ENCODE results near the gene RPL10. TPM values are rescaled to one million over a fixed set of nuclear protein-coding genes. Genes with fewer than 3 reads are reported as not detected.

RPL10 gene
- total RNA-seq = 1,669 and 5,428 TPM in 2 replicates

GRCh38 chrX:154397888-154398667 lies at the start of gene RPL10:
Gene RPL10, plus strand, starts transcription at chrX:154398377. Its CDS starts 143 bp downstream, at chrX:154398520.

GRCh38 chrX:154374313-154375155 lies 23.6 kb upstream of the RPL10 start, which contains the start of gene FLNA:
Gene FLNA, minus strand, starts transcription at chrX:154374634. Its CDS starts 3,389 bp downstream, at chrX:154371245.

DNA sequence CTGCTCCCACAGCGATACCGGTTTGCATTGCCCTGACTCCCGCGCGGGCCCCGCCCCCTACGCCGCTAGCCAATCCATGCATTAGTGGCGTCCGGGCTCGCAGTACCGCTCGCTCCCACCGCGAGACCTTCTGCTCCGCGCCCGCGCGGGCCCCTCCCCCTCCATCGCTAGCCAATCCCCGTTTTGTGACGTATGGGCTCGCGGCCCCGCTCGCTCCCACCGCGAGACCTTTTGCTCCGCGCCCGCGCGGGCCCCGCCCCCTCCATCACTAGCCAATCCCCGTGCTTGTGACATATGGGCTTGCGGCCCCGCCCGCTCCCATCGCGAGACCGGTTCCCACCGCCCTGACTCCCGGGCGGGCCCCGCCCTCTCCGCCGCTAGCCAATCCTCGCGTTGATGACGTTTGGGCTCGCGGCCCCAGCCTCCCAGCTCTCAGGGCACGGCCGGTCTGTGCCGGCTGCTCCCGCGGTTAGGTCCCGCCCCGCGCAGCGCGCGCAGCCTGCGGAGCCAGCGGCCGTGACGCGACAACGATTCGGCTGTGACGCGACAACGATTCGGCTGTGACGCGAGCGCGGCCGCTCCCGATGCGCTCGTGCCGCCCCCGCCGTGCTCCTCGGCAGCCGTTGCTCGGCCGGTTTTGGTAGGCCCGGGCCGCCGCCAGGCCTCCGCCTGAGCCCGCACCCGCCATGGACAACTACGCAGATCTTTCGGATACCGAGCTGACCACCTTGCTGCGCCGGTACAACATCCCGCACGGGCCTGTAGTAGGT lies 19.2 kb upstream of the RPL10 start, which contains the start of gene EMD:
Gene EMD (plus strand): TSS at position 497 of the 770 bp plus-strand sequence. CDS start 190 bp downstream, at position 687.

DNA sequence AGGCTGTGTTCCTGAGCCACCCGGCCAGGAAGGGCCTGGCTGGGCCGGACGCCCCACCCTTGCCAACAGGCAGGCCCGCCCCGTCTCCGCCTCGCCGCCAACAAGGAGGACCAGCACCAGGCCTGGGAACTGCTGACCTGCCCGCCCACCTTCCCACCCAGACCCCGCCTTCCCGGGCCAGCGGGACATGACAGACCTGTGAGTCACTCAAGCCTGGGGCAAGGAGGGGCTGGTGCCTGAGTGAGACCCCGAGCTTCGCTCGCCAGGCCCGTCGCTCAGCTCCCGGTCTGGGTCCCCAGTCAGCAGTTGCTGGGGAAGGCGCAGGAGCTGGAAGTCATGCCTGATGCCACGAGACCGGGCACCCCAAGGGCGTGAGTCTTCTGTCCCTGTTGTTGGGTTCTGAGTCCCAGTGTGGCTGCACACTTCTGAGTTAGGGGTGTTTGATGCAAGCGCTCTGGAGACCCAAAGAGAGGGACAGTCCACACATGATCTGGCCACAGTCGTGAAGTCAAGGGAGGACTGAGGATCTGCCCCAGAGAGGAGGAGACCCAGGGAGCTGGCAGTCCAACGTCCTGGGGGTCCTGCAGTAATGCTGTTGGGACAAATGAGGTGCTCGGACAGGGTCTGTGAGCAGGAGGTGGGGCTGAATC lies 11.2 kb downstream of the RPL10 start, which contains the start of gene DNASE1L1:
Gene DNASE1L1 (minus strand): TSS at position 33 of the 650 bp plus-strand sequence. CDS start 3,686 bp downstream, outside the sequence.

DNA sequence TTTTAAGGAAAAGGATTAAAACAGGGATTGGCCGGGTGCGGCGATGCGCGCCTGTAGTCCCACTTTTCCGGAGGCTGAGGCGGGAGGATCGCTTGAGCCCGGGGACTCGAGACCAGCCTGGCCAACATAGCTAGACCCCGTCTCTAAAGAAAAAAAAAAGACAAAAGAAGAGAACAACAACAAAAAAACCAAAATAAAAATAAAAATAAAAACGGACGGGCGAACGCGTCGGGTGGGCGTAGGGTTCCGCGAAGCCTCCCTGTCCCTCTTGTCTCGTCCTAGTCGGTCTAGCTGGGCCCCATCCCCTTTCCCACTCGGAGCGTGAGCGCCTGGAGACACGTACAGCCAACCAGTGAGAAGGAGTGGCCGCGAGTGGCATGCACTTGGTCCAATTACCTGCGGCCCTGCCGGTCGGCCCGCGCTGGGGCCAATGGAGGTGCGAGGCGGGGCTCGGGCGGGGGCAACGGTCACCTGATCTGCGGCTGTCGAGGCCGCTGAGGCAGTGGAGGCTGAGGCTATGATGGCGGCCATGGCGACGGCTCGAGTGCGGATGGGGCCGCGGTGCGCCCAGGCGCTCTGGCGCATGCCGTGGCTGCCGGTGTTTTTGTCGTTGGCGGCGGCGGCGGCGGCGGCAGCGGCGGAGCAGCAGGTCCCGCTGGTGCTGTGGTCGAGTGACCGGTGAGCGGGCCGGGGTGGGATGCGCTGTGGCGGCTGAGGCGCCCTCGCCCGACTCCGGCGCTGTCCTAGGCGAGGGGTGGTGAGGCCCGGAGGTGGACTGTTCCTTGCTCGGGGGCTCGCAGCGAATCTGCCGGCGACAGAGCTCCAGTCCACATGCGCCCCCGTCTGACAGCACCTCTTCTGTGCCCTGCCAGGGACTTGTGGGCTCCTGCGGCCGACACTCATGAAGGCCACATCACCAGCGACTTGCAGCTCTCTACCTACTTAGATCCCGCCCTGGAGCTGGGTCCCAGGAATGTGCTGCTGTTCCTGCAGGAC lies 30.3 kb downstream of the RPL10 start, which contains the start of gene ATP6AP1:
Gene ATP6AP1 (plus strand): TSS at position 502 of the 996 bp plus-strand sequence. CDS start 16 bp downstream, at position 518.

GRCh38 chrX:154436983-154437752 lies 39.0 kb downstream of the RPL10 start, which contains the start of gene GDI1:
Gene GDI1, plus strand, starts transcription at chrX:154437154. Its CDS starts 101 bp downstream, at chrX:154437255.

DNA sequence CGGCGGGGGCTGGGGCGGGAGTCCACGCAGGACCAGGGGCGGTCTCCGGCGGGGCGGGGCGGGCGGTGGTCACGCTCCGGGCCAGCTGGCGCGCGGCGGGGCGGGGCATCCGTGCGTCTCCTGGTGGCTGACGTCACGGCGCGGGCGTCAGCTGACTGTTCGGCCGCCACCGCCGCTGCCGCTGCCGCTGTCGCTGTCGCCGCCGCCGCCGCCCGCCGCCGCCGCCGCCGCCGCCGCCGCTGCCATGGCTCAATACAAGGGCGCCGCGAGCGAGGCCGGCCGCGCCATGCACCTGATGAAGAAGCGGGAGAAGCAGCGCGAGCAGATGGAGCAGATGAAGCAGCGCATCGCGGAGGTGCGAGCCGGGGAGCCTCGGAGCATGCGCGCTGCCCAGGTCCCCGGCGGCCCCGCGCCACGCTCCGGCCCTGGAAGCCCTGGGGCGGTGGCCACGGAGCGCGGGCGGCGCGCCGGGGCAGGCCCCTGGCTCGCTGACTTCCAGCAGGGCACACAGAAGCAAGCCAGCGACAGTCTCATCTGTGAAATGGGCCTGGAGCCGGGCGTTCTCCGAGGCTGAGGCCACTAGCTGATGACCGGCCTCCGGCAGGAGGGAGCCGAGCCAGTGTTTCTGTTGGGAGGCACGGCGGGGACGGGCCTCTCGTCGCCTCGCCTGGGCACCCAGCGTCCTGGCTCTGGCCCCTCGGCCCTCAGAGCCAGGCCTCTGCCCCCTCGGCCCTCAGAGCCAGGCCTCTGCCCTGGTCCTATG lies 46.0 kb downstream of the RPL10 start, which contains the start of gene FAM50A:
Gene FAM50A (plus strand): TSS at position 150 of the 763 bp plus-strand sequence. CDS start 95 bp downstream, at position 245.

Other genes with a start within 250 kb of the RPL10 start
- not detected in 2 replicates for gene OPN1MW, start 215.8 kb upstream of the RPL10 start, total RNA-seq
- not detected in 2 replicates for gene OPN1MW2, start 178.6 kb upstream of the RPL10 start, total RNA-seq
- gene OPN1MW3, start 140.8 kb upstream of the RPL10 start, total RNA-seq = not detected in 2 replicates
- gene TEX28, start 103.3 kb upstream of the RPL10 start, total RNA-seq = not detected in 2 replicates
- gene TKTL1, start 102.6 kb upstream of the RPL10 start, total RNA-seq = not detected in 2 replicates
- gene FLNA, start 23.7 kb upstream of the RPL10 start, total RNA-seq = 1,092 and 1,667 TPM in 2 replicates
- gene EMD, start 19.1 kb upstream of the RPL10 start, total RNA-seq = 14.1 and 21.4 TPM in 2 replicates
- gene DNASE1L1, start 10.9 kb downstream of the RPL10 start, total RNA-seq = 72.2 and 89.0 TPM in 2 replicates
- gene TAFAZZIN, start 13.2 kb downstream of the RPL10 start, total RNA-seq = 15.8 and 17.2 TPM in 2 replicates
- 85.8 and 107 TPM in 2 replicates for gene ATP6AP1, start 30.3 kb downstream of the RPL10 start, total RNA-seq
- 62.0 and 62.9 TPM in 2 replicates for gene GDI1, start 38.8 kb downstream of the RPL10 start, total RNA-seq
- gene FAM50A, start 45.8 kb downstream of the RPL10 start, total RNA-seq = 70.8 and 75.2 TPM in 2 replicates
- gene PLXNA3, start 59.9 kb downstream of the RPL10 start, total RNA-seq = 3.6 and 9.7 TPM in 2 replicates
- gene LAGE3, start 80.9 kb downstream of the RPL10 start, total RNA-seq = 20.2 and 23.1 TPM in 2 replicates
- 42.1 and 48.7 TPM in 2 replicates for gene UBL4A, start 88.2 kb downstream of the RPL10 start, total RNA-seq
- 8.4 and 10.6 TPM in 2 replicates for gene SLC10A3, start 92.3 kb downstream of the RPL10 start, total RNA-seq
- 19.2 and 20.8 TPM in 2 replicates for gene FAM3A, start 117.9 kb downstream of the RPL10 start, total RNA-seq
- gene G6PD, start 148.5 kb downstream of the RPL10 start, total RNA-seq = 34.4 and 56.7 TPM in 2 replicates
- gene IKBKG, start 149.2 kb downstream of the RPL10 start, total RNA-seq = 13.2 and 15.9 TPM in 2 replicates
- not detected in 2 replicates for gene CTAG1A, start 186.8 kb downstream of the RPL10 start, total RNA-seq
- gene CTAG1B, start 220.9 kb downstream of the RPL10 start, total RNA-seq = not detected in 2 replicates